WTC11 (cell line): ENCODE measurements around the gene KCNJ11. TPM values are rescaled to one million over a fixed set of nuclear protein-coding genes. Genes with fewer than 3 reads are reported as not detected.

Experiments used
- ATAC-seq: fragments of 200-7000 bp; cut with Tn5 transposase; 2 replicates; pipeline ENCODE4 v1.10.0; 2021; ENCODE audit warnings: mild to moderate bottlenecking, moderate library complexity
- CTCF ChIA-PET: fragments of 300-600 bp; sonication (Branson Sonifier 250); formaldehyde crosslinking; loops from one replicate; lab custom pipeline; 2021; ENCODE audit warnings: antibody characterized with exemption; lab: Charles Lee
- POLR2A ChIA-PET: fragments of 350-600 bp; sonication (Branson Sonifier 250); formaldehyde crosslinking; loops from one replicate; lab custom pipeline; 2021; ENCODE audit warnings: antibody characterized with exemption; lab: Charles Lee
- DNase-seq: peaks from one replicate; pipeline ENCODE4 v3.0.0; 2021; ENCODE audit warnings: low spot score
- H3K27ac Mint-ChIP-seq: 2 replicates; pipeline ENCODE4 v1.8.0; 2021; ENCODE audit warnings: mixed read lengths
- H3K27me3 Mint-ChIP-seq: 2 replicates; pipeline ENCODE4 v1.8.0; 2021; ENCODE audit warnings: low read depth, mild to moderate bottlenecking, moderate library complexity, mixed read lengths
- H3K36me3 Mint-ChIP-seq: 2 replicates; pipeline ENCODE4 v1.8.0; 2021; ENCODE audit warnings: mixed read lengths
- H3K4me1 Mint-ChIP-seq: 2 replicates; pipeline ENCODE4 v1.8.0; 2022; ENCODE audit warnings: mixed read lengths
- H3K4me3 Mint-ChIP-seq: 2 replicates; pipeline ENCODE4 v1.8.0; 2021; ENCODE audit warnings: mild to moderate bottlenecking, moderate library complexity, mixed read lengths
- H3K9me3 Mint-ChIP-seq: 2 replicates; pipeline ENCODE4 v1.8.0; 2021; ENCODE audit warnings: mixed read lengths
- ATF1 ChIP-seq: sonication (generic); formaldehyde crosslinking; IDR thresholded peaks from 2 replicates; pipeline ENCODE4 v1.8.1; 2023; ENCODE audit warnings: mild to moderate bottlenecking, moderate library complexity, missing genetic modification reagents
- ETV6 ChIP-seq: sonication (generic); formaldehyde crosslinking; IDR thresholded peaks from 2 replicates; pipeline ENCODE4 v1.8.1; 2022; ENCODE audit warnings: mild to moderate bottlenecking, missing genetic modification reagents
- KAT7 ChIP-seq: sonication (generic); formaldehyde crosslinking; IDR thresholded peaks from 2 replicates; pipeline ENCODE4 v1.8.1; 2023; ENCODE audit warnings: missing genetic modification reagents, mild to moderate bottlenecking, borderline replicate concordance
- NR1H2 ChIP-seq: sonication (generic); formaldehyde crosslinking; IDR thresholded peaks from 2 replicates; pipeline ENCODE4 v1.9.0; 2021; ENCODE audit warnings: mild to moderate bottlenecking, moderate library complexity, missing genetic modification reagents
- NR3C1 ChIP-seq: sonication (generic); formaldehyde crosslinking; conservative IDR thresholded peaks from 2 replicates; pipeline ENCODE4 v1.8.1; 2023; ENCODE audit warnings: low read depth, mild to moderate bottlenecking, missing genetic modification reagents
- PREB ChIP-seq: sonication (generic); formaldehyde crosslinking; IDR thresholded peaks from 2 replicates; pipeline ENCODE4 v1.8.1; 2022; ENCODE audit warnings: mild to moderate bottlenecking, missing genetic modification reagents, moderate library complexity, borderline replicate concordance
- TCF7 ChIP-seq: sonication (generic); formaldehyde crosslinking; IDR thresholded peaks from 2 replicates; pipeline ENCODE4 v1.8.0; 2022; ENCODE audit warnings: mild to moderate bottlenecking, low read depth, missing genetic modification reagents, moderate library complexity
- ZNF396 ChIP-seq: fragments of 250-450 bp; sonication (Bioruptor Pico); IDR thresholded peaks from 2 replicates; pipeline ENCODE4 v1.8.0; 2021; ENCODE audit warnings: mild to moderate bottlenecking, moderate library complexity, borderline replicate concordance
- ZNF512 ChIP-seq: sonication (generic); formaldehyde crosslinking; IDR thresholded peaks from 2 replicates; pipeline ENCODE4 v1.8.1; 2022; ENCODE audit warnings: missing genetic modification reagents, borderline replicate concordance
- total RNA-seq: library from RNA; stranded (reverse); gene quantifications from 3 replicates; pipeline ENCODE4 v1.2.3, GENCODE V29; 2021
- TF ChIP-seq, protein P1 (sequence below): sonication (generic); formaldehyde crosslinking; IDR thresholded peaks from 2 replicates; pipeline ENCODE4 v1.8.1; 2023; ENCODE audit warnings: mild to moderate bottlenecking, missing genetic modification reagents, moderate library complexity
- TF ChIP-seq, protein P2 (sequence below): sonication (generic); formaldehyde crosslinking; conservative IDR thresholded peaks from 2 replicates; pipeline ENCODE4 v1.8.1; 2022; ENCODE audit warnings: mild to moderate bottlenecking, missing genetic modification reagents
- TF ChIP-seq, protein P3 (sequence below): fragments of 250-450 bp; sonication (Bioruptor Pico); conservative IDR thresholded peaks from 2 replicates; pipeline ENCODE4 v1.9.0; 2021; ENCODE audit warnings: mild to moderate bottlenecking
- TF ChIP-seq, protein P4 (sequence below): sonication (generic); formaldehyde crosslinking; IDR thresholded peaks from 2 replicates; pipeline ENCODE4 v1.8.0; 2023; ENCODE audit warnings: missing genetic modification reagents
- TF ChIP-seq, protein P5 (sequence below): fragments of 250-450 bp; sonication (Bioruptor Pico); IDR thresholded peaks from 2 replicates; pipeline ENCODE4 v1.9.0; 2021; ENCODE audit warnings: mild to moderate bottlenecking
- TF ChIP-seq, protein P6 (sequence below): fragments of 250-450 bp; sonication (Bioruptor Pico); IDR thresholded peaks from 2 replicates; pipeline ENCODE4 v1.9.0; 2021; ENCODE audit warnings: moderate library complexity, mild to moderate bottlenecking, inconsistent platforms, borderline replicate concordance

The KCNJ11 gene
- total RNA-seq, 1 experiment from 2014 or later: 8.2 TPM

DNA sequence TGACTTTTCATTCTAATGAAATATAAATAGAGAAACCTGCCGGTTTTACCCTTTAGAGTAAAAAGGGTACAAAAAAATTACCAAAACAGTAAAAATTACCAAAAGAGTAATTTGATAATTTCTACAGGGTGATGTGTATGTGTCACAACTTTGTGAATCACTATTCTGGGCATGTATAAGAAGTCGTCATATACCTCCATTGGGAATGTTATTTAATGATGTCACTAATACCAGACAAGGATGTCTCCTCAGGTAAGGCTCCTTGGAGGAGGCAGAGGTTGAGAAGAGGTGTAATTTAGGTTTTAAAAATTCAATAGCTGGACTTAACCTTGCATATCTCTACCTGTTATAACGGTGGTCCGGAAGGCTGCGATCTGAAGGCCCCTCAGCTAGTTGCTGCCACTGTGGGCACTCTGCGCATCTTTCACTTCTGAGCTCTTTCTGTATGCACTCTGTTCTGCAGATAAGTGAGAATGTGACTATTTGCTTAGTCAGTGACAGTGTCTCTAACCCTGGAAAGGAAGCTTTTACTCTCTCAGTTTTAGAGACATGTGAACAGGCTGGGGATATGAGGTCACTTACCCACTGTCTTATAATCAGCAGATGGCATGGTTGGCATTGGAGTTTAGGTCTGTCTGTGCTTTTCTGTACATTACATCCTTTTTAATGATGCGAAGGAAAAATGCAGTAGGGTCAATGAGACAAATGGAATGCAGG lies 37.8 kb downstream of the KCNJ11 start (continued):
- TF ChIP-seq, protein P1, sequence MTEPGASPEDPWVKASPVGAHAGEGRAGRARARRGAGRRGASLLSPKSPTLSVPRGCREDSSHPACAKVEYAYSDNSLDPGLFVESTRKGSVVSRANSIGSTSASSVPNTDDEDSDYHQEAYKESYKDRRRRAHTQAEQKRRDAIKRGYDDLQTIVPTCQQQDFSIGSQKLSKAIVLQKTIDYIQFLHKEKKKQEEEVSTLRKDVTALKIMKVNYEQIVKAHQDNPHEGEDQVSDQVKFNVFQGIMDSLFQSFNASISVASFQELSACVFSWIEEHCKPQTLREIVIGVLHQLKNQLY: no peak

GRCh38 chr11:17347676-17348075 lies 40.8 kb downstream of the KCNJ11 start:
- peaks cover 66% of the 10 kb centered on the region for H3K27me3 Mint-ChIP-seq
- no peak overlapping the region for H3K4me3 Mint-ChIP-seq
- ATAC-seq: no peak
- no peaks in the 10 kb centered on the region for H3K36me3 Mint-ChIP-seq
- H3K27ac Mint-ChIP-seq: no peak overlapping the region
- peaks cover 21% of the 10 kb centered on the region for H3K4me1 Mint-ChIP-seq
- CTCF ChIA-PET: interaction anchor here (1.2 to 1.6 kb wide), 2 partner anchors 151 to 180 kb away, joined by 3 to 6 read pairs; no protein-coding TSS in a partner anchor
- DNase-seq: no peak
- TF ChIP-seq ATF1 (CRISPR knock-in tag) (no peak), TCF7 (CRISPR knock-in tag) (no peak), ETV6 (CRISPR knock-in tag) (no peak), NR1H2 (CRISPR knock-in tag) (no peak), ZNF512 (CRISPR knock-in tag) (no peak), ZNF396 (no peak), KAT7 (CRISPR knock-in tag) (no peak), NR3C1 (CRISPR knock-in tag) (no peak), PREB (CRISPR knock-in tag) (no peak)
- TF ChIP-seq, protein P2, sequence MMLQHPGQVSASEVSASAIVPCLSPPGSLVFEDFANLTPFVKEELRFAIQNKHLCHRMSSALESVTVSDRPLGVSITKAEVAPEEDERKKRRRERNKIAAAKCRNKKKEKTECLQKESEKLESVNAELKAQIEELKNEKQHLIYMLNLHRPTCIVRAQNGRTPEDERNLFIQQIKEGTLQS (CRISPR knock-in tag): no peak
- TF ChIP-seq, protein P3, sequence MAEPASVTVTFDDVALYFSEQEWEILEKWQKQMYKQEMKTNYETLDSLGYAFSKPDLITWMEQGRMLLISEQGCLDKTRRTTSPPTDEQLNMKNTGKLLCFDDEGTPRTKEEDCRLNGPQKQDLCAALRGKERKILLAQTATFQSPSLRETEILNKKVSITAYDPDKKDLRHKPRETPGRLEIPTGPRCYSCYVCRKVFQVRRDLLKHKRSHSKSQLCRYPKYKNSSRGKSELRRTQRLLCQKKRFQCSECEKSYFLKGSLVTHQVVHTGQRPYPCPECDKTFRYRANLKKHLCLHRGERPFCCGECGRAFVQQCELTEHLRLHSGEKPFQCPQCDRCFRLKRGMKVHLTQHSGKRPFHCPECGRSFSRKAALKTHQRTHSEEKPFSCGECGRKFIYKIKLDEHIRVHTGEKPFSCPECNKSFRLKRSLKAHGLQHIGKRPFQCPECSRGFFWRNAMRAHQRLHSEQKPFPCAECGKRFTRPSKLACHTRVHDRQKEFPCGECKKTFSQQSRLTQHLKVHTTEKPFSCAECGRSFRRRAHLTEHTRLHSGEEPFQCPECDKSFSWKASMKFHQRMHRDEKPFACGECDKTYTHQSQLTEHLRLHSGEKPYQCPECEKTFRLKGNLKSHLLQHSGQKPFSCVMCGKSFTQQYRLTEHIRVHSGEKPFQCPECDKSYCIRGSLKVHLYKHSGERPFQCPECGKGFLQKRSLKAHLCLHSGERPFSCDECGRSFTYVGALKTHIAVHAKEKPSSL (CRISPR knock-in tag): no peak
- TF ChIP-seq, protein P4, sequence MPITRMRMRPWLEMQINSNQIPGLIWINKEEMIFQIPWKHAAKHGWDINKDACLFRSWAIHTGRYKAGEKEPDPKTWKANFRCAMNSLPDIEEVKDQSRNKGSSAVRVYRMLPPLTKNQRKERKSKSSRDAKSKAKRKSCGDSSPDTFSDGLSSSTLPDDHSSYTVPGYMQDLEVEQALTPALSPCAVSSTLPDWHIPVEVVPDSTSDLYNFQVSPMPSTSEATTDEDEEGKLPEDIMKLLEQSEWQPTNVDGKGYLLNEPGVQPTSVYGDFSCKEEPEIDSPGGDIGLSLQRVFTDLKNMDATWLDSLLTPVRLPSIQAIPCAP (CRISPR knock-in tag): no peak
- TF ChIP-seq, protein P5, sequence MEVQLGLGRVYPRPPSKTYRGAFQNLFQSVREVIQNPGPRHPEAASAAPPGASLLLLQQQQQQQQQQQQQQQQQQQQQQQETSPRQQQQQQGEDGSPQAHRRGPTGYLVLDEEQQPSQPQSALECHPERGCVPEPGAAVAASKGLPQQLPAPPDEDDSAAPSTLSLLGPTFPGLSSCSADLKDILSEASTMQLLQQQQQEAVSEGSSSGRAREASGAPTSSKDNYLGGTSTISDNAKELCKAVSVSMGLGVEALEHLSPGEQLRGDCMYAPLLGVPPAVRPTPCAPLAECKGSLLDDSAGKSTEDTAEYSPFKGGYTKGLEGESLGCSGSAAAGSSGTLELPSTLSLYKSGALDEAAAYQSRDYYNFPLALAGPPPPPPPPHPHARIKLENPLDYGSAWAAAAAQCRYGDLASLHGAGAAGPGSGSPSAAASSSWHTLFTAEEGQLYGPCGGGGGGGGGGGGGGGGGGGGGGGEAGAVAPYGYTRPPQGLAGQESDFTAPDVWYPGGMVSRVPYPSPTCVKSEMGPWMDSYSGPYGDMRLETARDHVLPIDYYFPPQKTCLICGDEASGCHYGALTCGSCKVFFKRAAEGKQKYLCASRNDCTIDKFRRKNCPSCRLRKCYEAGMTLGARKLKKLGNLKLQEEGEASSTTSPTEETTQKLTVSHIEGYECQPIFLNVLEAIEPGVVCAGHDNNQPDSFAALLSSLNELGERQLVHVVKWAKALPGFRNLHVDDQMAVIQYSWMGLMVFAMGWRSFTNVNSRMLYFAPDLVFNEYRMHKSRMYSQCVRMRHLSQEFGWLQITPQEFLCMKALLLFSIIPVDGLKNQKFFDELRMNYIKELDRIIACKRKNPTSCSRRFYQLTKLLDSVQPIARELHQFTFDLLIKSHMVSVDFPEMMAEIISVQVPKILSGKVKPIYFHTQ (CRISPR knock-in tag): no peak
- TF ChIP-seq, protein P6, sequence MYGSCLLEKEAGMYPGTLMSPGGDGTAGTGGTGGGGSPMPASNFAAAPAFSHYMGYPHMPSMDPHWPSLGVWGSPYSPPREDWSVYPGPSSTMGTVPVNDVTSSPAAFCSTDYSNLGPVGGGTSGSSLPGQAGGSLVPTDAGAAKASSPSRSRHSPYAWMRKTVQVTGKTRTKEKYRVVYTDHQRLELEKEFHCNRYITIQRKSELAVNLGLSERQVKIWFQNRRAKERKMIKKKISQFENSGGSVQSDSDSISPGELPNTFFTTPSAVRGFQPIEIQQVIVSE (CRISPR knock-in tag): no peak
- no peaks in the 10 kb centered on the region for H3K9me3 Mint-ChIP-seq
- POLR2A ChIA-PET: no interaction called here
